GM18870 (cell line): ENCODE measurements around the gene MRTFB.

Source experiments
- ATAC-seq: cut with Tn5 transposase; IDR thresholded peaks from one replicate; pipeline ENCODE4 v1.9.1; 2021; ENCODE audit warnings: moderate library complexity; ENCODE audit not compliant: unreplicated experiment

Gene MRTFB

GRCh38 chr16:14225457-14225856 is 154.3 kb downstream of the MRTFB start:
- no peak for ATAC-seq

DNA sequence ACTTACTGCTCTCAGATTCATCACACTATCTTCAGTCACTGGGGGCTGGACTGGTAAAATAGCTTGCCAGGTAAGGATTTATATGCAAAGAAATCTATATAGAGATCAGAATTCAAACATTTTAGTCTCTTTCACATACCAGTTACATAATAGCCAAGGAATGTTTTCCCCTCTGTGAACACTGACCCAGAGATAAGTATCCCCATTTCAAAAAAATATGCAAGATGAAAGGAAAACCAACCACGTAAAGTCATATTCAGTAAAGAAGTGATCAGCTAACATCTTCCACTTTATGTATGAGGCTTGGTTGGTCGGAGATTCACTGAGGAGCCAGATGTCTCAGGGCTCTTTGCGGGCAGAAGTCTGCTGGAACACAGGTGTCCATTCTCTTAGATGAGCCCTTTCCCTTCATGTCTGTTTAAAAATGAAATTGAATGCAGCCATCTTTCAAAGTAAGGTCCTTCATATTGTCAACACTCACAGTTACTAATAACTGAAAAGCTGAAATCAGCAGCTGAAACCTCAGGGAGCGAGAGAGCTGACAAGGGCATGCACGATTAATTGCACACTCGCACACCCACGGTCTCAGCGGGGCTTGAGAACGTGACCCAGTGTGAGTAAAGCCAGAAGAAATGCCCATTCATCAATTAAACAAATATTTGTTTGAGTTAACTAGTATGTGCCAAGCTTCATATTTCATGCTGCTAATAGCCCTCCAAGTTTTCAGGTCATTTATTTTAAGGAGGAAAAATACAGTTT is 161.2 kb downstream of the MRTFB start:
- ATAC-seq = no peak

DNA sequence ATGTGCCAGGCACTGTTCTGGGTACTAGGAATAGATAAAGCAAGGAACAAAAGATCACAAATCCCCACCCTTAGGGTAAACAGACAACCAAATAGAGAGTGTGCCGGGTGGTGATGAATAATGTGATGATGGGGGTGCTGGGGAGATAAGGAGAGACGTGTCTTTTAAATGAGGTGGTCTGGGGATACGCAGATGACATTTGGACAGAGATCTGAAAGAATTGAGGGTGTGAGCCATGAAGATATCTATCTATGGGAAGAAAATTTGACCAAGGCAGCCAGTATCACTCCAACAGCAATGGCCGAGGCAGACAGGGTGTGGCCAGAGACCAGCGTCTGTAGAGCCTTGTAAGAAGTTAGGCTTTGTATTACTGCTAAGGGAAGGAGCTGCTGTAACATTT is 165.3 kb downstream of the MRTFB start:
- ATAC-seq = no peak

DNA sequence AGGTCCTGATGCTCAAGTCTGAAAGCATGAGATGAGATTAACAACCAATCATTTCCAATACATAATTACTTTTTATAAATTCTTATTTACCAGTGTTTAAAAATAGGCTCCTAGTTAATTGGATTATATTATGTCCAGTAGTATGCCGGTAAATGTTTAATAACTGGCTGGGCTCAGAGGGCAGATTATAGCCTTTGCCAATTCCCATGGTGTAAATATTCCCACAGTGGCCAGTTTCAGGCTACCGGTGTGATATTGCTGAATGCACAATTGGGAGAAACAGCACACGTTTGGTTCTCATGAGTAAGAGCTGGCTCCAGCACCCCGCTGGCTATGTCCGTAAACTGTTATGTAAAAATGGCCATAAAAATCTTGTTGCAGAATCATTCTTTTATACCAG is 167.6 kb downstream of the MRTFB start:
- ATAC-seq = no peak

GRCh38 chr16:14239791-14240190 is 168.7 kb downstream of the MRTFB start:
- ATAC-seq = no peak

DNA sequence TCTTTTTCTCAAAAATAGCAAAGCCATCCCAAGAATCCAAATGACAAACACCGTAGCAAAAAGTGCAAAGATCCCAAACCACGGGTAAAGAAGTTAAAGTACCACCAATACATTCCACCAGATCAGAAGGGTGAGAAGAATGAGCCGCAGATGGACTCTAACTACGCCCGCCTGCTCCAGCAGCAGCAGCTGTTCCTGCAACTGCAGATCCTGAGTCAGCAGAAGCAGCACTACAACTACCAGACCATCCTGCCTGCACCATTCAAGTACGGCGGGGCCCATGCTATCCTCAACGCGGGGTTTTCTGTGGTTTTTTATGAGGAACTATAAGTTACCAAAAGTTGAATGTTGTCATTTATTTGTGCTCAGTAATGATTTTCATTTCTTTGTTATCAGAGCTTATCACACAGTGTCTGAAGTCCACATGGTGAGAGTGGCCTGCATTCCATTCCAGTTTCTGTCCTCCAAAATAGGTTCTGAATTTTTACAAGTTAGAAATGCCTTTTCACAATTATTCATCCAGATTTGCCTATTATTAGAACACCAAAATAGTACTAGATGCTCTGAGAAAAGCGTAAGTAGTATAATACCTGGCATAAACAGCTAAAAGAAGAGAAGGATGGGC is 169.2 kb downstream of the MRTFB start:
- no peak for ATAC-seq

GRCh38 chr16:14240964-14241363 is 169.8 kb downstream of the MRTFB start:
- no peak for ATAC-seq

- ATAC-seq = no peak
Measured at GRCh38 chr16:14241631-14242030, 170.5 kb downstream of the MRTFB start.

- ATAC-seq = no peak
Measured at GRCh38 chr16:14242769-14243168, 171.7 kb downstream of the MRTFB start.

DNA sequence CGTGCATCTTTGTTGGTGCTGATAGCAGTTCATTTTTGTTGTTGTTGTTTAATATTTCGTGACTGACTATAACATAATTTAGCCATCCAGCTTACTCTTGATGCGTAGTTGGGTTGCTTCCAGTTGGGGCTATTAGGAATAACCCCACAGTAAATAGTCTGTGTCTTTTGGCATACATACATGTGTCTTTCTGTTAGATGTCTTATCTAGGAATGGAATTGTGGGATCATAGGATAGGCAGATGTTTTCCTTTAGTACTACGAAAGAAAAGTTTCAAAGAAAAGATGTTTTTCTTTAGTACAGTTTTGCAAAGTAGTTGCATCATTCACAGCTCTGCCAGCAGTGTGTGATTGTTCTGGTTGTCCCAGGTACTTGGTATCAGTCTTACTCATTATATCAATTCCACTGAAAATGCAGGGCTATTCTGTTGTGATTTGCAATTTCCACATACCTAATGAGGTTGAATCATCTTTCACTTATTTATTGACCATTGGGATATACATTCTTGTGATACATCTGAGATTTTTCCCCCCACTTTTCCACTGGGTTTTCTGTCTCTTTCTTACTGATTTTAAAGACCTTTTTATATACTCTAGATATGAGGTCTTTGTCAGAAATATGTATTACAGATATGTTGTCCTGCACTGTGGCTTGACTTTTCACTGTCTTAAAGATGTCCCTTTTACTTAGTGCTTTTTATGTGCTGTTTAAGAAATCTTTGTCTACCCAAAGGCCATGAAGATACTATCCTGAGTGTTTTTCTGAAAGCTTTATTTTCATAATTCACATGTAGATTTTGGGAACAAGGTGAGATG is 173.3 kb downstream of the MRTFB start:
- ATAC-seq = no peak

DNA sequence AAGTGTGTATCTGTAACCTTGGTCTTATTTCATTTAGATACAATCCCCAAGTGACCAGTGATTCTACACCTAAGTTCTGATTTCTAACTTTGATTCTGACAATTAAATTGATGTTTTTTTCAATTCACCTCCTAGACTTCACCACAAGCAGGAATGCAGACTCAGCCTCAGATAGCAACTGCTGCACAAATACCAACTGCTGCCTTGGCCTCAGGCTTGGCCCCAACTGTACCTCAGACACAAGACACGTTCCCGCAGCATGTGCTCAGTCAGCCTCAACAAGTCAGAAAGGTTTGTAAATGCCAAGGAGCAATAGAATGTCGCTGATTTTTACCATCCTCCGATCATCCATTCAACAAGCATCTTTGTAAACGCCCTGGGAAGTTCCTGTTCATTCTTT is 177.7 kb downstream of the MRTFB start:
- no peak for ATAC-seq

DNA sequence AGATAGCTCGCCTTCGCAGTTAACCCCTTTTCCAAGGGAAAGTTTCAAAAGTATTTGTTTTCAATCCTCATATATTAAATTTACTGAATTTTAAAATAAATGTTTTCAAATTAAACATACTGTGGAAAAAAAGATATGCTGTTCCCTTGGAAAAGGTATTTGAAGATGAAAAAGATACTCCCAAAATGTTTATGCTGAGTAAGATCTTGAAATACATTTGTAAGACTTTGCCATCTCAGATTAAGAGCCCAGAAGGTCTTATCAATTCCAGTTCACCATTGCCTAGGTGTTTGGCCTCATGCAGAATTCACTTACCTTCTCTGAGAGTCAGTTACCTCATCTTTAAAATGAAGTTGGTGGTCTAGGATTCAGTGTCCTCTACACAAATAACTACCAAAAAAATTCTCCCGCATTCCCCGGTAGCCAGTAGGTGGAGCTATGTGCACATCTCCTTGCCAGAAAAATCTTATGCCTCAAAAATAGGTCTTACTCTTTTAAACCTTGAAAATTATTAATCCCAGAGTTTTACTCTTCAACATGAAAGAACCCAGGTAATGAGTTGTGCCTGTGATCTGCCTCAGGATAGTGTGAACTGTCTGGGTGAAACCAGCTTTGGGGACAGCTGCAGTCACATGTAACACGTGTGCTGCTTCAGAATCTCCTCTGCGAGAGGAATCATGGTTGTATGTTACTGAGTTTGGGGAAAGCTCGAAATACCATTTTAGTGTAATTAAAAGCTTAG is 178.3 kb downstream of the MRTFB start:
- ATAC-seq = no peak

- no peak for ATAC-seq
Measured at GRCh38 chr16:14251419-14251818, 180.3 kb downstream of the MRTFB start.

DNA sequence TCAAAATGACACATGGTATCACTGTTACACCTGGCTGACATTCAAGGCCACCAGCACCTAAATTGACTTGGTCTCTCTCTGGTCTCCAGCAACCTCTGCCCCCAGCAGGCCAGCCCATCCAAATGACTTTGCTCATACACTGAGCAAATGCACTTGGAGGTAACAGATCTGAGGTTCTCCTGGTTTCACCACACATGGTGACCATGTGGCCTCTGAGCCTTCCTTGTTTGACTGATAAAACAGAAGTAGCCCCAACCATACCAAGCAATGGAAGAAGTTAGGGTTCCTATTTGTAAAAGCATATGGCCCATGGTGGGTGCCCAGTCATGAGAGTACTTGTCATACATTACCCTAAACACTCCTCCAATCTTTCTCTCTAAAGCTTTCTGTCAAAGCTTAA is 181.7 kb downstream of the MRTFB start:
- no peak for ATAC-seq

DNA sequence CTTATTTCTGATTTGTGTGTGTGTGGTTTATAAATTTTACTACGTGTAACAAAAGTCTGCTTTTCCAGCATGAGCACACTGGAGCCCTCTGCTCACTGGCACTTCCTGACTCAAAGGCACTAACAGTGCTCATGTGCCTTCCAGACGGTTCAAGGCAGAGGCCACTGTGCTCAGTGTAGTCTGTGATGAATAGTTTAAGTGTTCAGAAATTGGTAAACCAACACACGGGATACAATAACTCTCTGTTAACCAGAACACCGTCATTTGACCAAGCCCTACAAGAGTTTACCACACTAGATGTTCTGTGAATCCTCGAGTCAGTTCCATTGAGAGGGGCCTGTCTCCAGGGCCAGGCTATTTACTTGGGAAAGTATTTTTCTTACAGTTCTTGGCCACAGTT is 191.9 kb downstream of the MRTFB start:
- ATAC-seq = no peak

GRCh38 chr16:14263769-14264168 is 192.7 kb downstream of the MRTFB start:
- ATAC-seq = no peak

DNA sequence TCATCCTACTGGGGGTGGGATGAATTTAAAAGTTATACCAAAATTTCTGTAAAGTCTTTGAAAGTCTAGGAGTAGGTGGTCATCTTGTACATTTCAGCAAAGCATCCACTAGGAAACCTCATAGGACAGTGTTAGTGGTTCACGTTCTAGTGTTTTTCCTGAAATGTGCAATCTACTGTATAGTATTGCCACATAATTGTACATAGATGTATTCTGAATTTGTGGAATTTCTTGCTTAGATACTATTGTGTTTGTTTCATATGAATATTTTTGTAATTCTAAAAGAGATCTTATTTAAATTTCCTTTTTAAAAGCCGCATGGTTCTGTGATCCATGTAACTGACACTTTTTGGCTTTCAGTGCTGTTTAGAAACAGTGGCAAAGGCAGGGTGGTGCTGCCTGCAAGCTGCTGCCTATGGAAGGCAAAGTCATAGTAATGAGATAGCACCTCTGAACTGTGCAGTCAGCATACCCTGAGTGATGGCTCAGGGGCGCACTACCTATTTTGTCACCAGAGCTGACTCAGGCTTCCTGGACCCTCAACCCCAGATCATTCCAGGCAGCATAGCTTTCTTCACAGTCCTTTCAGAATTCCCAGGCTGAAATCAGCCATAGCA is 193.3 kb downstream of the MRTFB start:
- no peak for ATAC-seq

DNA sequence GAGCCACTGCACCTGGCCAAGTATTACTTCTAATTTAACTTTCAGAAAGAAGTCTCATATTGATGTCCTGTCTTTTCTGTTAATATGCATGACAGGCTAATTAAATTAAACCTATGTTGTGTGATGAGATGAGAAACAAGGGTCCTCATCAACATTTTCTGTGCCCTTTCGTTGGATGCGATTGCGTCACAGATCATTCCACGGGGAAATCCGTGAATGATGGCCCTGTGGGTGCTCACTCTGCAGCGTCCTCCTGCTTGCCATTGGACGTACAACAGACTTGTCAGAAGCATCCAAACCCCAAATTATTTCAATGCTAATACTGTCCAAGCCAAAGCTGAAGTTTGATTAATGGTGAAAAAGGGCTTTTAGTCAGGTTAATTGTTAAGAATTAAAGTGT is 197.0 kb downstream of the MRTFB start:
- no peak for ATAC-seq

DNA sequence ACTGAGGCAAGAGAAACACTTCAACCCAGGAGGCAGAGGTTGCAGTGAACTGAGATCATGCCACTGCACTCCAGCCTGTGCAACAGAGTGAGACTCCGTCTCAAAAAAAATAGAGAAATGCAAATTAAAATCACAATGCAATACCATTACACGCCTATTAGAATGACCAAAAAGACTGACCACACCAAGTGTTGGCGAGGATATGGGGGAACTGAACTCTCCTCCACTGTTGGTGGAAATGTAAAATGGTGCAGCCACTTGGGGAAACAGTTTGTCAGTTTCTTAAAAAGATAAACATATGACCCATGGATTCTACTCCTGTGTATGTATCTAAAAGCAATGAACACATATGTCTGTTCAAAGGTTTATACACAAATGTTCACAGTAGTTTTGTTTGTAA is 204.8 kb downstream of the MRTFB start:
- ATAC-seq = no peak

DNA sequence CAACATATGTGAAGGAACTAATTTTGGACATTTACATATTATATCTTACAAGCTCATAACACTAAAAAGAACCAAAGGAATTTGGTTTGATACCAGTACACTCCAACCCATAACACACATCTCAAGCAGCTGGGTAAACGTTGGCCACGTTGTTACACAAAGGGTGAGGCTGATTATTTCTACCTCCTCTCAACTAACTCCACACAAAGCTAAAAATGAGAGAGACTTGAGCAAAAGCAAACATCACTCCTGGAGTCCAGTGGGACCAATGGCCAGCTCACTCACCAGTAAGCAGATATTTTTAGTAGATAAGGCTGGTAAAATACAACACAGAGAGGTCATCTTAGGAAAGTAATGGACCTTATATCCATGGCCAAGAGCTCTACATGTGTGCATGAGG is 207.6 kb downstream of the MRTFB start:
- no peak for ATAC-seq

- ATAC-seq = no peak
Measured at GRCh38 chr16:14280541-14280940, 209.4 kb downstream of the MRTFB start.
